Measurements from ENCODE around the gene BAG1.
A peak's percentile ranks its signal among the peaks of the same experiment; 100 is the strongest.

The BAG1 gene

DNA sequence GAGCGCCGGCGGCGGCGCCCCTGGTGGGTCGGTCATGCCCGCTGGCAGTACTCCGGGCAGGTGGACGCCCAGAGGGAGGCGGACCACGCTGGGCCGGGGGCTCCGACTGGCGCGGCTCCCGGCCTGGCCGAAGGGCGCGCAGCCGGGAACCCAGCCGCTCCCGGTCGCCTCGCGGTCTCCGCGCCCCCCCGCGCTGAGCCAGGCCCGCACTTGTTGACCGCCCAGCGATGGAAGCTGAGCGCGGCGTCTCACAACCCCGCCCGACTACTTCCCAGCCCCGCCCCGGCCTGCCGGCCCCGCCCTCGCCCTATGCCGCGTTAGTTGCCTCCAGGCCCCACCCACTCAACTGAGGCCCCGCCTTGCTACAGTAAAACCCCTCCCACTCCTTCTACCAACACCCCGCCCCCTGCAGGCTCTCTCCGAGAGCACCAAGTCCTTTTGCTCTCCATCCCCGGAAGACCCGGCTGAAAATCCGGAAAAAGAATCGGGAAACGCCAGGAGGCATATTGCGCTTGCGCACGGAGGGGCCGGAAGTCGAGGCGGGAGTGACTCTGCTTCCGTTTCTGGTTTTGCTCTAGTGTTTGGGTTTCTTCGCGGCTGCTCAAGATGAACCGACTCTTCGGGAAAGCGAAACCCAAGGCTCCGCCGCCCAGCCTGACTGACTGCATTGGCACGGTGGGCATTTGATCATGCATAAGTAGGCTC is at the start of gene BAG1, which contains the start of gene CHMP5:
Gene BAG1, minus strand, starts transcription at position 236 of the 705 bp plus-strand sequence.
Gene CHMP5, plus strand, starts transcription at position 577 of the 705 bp plus-strand sequence. Its CDS starts 30 bp downstream, at position 607.
- Histone ChIP-seq H3K36me3 (ENCODE audit: control insufficient read depth, insufficient read depth, low read length) (peaks cover 10% of the 10 kb centered on the region), H3K9me3 (ENCODE audit: control insufficient read depth, insufficient read depth, low read length) (no peaks in the 10 kb centered on the region), H3K9ac (ENCODE audit: low read depth, low read length) (peak within 1 kb of the TSS; percentile 91), H3K4me1 (ENCODE audit: control insufficient read depth, insufficient read depth, low read length) (peaks cover 5% of the 10 kb centered on the region), H3K27me3 (ENCODE audit: control insufficient read depth, insufficient read depth, low read length) (no peaks in the 10 kb centered on the region), H3K4me3 (ENCODE audit: low read depth, low read length) (peak within 1 kb of the TSS; percentile 99)

DNA sequence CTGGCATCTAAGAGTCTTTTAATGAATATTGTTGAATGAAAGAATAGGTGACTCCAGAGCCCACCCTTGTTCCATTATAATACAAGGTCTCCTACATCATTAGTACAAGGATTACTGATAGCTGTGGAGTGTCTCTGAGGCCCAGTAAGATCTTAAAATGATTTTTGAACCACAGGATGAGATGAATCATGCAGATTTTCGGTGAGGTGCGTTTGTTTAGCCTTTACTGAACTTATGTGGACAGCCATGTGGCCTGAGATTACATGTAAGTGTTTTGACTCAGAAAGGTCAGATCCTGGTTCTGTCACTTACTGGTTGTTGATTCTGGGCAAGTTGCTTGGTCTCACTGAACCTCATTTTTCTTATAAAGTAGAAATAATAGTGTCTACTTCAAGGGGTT is 47.4 kb upstream of the BAG1 start:
- no peak overlapping the region for H3K9ac ChIP-seq (ENCODE audit: low read depth, low read length)
- no peaks in the 10 kb centered on the region for H3K4me1 ChIP-seq (ENCODE audit: control insufficient read depth, insufficient read depth, low read length)
- no peak overlapping the region for H3K4me3 ChIP-seq (ENCODE audit: low read depth, low read length)
- peaks cover 18% of the 10 kb centered on the region for H3K36me3 ChIP-seq (ENCODE audit: control insufficient read depth, insufficient read depth, low read length)
- no peaks in the 10 kb centered on the region for H3K9me3 ChIP-seq (ENCODE audit: control insufficient read depth, insufficient read depth, low read length)
- H3K27me3 ChIP-seq (ENCODE audit: control insufficient read depth, insufficient read depth, low read length), result no peaks in the 10 kb centered on the region

DNA sequence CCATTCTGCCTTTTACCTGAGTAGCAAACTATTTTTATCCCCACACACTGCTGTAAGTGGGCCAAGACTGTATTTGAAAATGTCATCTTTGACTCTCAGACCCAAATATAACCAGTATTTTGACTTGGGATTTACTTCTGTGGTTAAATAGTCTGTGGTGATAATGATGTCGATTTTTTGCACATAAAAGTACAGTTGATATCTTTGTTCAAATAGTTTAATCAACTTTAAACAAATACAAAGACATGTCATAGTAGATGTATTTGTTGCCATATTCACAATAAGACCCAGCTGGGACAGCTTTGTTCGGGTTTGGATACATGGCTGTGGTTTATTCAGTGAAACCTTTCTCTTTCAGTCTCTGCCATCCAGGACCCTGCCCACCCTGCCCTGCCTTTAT is 46.2 kb upstream of the BAG1 start:
- H3K4me3 ChIP-seq (ENCODE audit: low read depth, low read length), result no peak overlapping the region
- H3K9ac ChIP-seq (ENCODE audit: low read depth, low read length), result no peak overlapping the region
- no peaks in the 10 kb centered on the region for H3K4me1 ChIP-seq (ENCODE audit: control insufficient read depth, insufficient read depth, low read length)
- H3K27me3 ChIP-seq (ENCODE audit: control insufficient read depth, insufficient read depth, low read length), result no peaks in the 10 kb centered on the region
- H3K9me3 ChIP-seq (ENCODE audit: control insufficient read depth, insufficient read depth, low read length), result no peaks in the 10 kb centered on the region
- peaks cover 23% of the 10 kb centered on the region for H3K36me3 ChIP-seq (ENCODE audit: control insufficient read depth, insufficient read depth, low read length)

DNA sequence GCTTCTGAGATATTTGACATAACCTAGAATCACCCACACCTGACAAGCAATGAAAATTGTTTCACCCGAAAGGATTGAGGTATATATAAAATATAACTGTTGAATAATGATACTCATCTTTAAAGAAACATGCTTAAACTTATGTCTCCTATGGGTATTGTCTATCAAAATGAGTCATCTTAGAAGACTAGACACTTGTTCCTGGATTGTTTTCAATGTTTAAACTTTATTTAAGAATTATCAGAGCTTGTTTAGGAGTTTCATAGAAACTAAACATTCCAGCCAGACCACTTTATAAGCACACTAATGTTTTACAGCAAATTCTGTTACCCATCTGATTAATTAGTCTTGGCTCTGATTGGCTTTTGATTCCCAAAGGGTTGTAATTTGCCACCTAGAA is 45.4 kb upstream of the BAG1 start:
- Histone ChIP-seq H3K27me3 (ENCODE audit: control insufficient read depth, insufficient read depth, low read length) (no peaks in the 10 kb centered on the region), H3K4me3 (ENCODE audit: low read depth, low read length) (no peak overlapping the region), H3K9ac (ENCODE audit: low read depth, low read length) (no peak overlapping the region), H3K9me3 (ENCODE audit: control insufficient read depth, insufficient read depth, low read length) (no peaks in the 10 kb centered on the region), H3K36me3 (ENCODE audit: control insufficient read depth, insufficient read depth, low read length) (peaks cover 30% of the 10 kb centered on the region), H3K4me1 (ENCODE audit: control insufficient read depth, insufficient read depth, low read length) (no peaks in the 10 kb centered on the region)

DNA sequence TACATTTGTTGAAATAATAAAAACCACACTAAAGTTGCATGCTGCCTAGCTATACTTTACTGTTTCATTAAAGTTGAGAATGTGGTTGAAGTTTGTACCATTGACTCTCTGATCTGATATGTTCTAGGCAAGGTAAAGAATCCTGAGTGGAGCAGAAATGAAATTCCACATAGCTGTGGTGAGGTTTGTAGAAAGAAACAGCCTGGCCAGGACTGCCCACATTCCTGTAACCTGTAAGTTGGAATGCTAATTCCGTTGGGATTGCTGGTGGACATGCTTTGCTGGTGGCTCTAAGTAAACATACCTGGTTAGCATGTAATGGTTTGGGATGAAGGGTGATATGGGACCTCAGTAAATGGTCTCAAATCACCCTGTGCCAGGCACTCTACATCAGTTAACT is 42.6 kb upstream of the BAG1 start:
- H3K36me3 ChIP-seq (ENCODE audit: control insufficient read depth, insufficient read depth, low read length), result peaks cover 27% of the 10 kb centered on the region
- H3K9me3 ChIP-seq (ENCODE audit: control insufficient read depth, insufficient read depth, low read length), result no peaks in the 10 kb centered on the region
- no peak overlapping the region for H3K9ac ChIP-seq (ENCODE audit: low read depth, low read length)
- H3K27me3 ChIP-seq (ENCODE audit: control insufficient read depth, insufficient read depth, low read length), result no peaks in the 10 kb centered on the region
- no peaks in the 10 kb centered on the region for H3K4me1 ChIP-seq (ENCODE audit: control insufficient read depth, insufficient read depth, low read length)
- no peak overlapping the region for H3K4me3 ChIP-seq (ENCODE audit: low read depth, low read length)

DNA sequence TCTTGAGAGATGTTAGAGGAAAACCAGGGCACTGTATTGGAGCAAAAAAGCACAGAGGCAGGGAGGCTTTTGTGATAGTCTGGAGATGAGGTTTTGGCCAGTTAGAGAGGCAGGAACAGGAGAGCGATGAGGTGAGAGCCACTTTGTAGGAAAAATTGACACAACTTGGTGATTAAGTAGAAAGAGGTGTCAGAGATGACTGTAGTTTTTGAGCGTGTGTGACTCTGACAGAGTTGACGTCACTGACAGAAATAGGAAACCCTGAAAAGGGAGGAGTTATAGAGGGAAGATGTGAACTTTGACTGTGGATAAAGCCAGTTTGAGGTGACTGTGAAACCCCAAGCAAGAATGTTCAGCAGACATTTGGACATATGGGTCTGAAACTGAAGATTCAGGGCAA is 41.5 kb upstream of the BAG1 start:
- H3K27me3 ChIP-seq (ENCODE audit: control insufficient read depth, insufficient read depth, low read length), result no peaks in the 10 kb centered on the region
- H3K9me3 ChIP-seq (ENCODE audit: control insufficient read depth, insufficient read depth, low read length), result no peaks in the 10 kb centered on the region
- no peak overlapping the region for H3K9ac ChIP-seq (ENCODE audit: low read depth, low read length)
- no peaks in the 10 kb centered on the region for H3K4me1 ChIP-seq (ENCODE audit: control insufficient read depth, insufficient read depth, low read length)
- no peak overlapping the region for H3K4me3 ChIP-seq (ENCODE audit: low read depth, low read length)
- peaks cover 27% of the 10 kb centered on the region for H3K36me3 ChIP-seq (ENCODE audit: control insufficient read depth, insufficient read depth, low read length)

DNA sequence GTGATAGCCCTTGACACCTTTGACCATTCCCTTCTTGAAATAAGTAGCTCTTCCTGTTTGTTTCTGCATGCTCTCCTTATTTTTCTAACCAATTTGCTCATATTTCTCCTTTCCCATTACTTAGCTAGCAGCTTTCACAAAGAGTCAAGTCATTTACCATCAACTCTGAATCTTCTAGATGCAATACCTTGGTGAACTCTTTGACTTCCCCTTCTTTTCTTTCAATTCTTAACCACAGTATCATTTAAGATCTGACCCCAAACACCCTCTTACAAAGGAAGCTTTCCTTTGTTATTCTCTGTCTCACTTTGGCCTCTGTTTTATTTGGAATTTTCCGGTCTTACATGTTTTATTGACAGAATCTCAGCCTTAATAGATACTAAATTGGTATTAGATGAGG is 39.9 kb upstream of the BAG1 start:
- no peaks in the 10 kb centered on the region for H3K4me1 ChIP-seq (ENCODE audit: control insufficient read depth, insufficient read depth, low read length)
- H3K9ac ChIP-seq (ENCODE audit: low read depth, low read length), result no peak overlapping the region
- H3K36me3 ChIP-seq (ENCODE audit: control insufficient read depth, insufficient read depth, low read length), result peaks cover 27% of the 10 kb centered on the region
- H3K9me3 ChIP-seq (ENCODE audit: control insufficient read depth, insufficient read depth, low read length), result no peaks in the 10 kb centered on the region
- no peak overlapping the region for H3K4me3 ChIP-seq (ENCODE audit: low read depth, low read length)
- H3K27me3 ChIP-seq (ENCODE audit: control insufficient read depth, insufficient read depth, low read length), result no peaks in the 10 kb centered on the region

DNA sequence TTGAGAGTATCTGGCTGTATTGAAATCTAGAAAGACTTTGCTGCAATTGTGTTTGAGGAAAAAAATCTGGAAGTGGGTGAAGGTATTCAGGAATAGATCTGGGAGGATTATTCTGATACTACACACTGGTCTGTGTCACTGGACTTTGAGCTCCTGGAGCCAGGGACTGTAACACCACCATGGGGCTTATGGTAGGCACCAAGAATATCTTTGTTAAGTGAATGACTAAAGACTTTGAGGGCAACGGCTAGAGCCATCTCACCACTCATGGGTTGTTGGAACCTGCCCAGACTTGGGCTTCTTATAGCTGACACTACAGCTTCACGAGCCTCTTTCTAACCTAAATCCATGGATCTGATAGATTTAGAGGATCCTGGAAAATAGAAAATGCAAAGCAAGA is 36.0 kb upstream of the BAG1 start:
- peaks cover 25% of the 10 kb centered on the region for H3K36me3 ChIP-seq (ENCODE audit: control insufficient read depth, insufficient read depth, low read length)
- H3K27me3 ChIP-seq (ENCODE audit: control insufficient read depth, insufficient read depth, low read length), result no peaks in the 10 kb centered on the region
- H3K4me1 ChIP-seq (ENCODE audit: control insufficient read depth, insufficient read depth, low read length), result no peaks in the 10 kb centered on the region
- no peak overlapping the region for H3K4me3 ChIP-seq (ENCODE audit: low read depth, low read length)
- H3K9ac ChIP-seq (ENCODE audit: low read depth, low read length), result no peak overlapping the region
- no peaks in the 10 kb centered on the region for H3K9me3 ChIP-seq (ENCODE audit: control insufficient read depth, insufficient read depth, low read length)

DNA sequence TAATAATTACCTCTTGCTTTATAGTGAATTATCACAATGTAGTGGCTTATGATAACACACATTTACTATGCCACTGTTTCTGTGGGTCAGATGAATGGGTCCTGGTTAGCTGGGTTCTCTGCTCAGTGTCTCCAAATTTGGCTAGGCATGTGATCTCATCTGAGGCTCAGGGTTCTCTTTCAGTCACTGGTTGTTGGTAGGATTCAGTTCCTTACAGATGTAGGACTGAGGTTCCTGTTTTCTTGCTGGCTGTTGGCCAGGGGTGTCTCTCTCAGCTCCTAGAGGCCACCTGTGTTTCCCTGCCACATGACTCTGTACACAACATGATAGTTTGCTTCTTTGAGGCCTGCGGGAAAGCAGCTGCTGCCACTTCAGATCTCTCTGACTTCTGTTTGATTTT is 32.9 kb upstream of the BAG1 start:
- Histone ChIP-seq H3K36me3 (ENCODE audit: control insufficient read depth, insufficient read depth, low read length) (peaks cover 18% of the 10 kb centered on the region), H3K27me3 (ENCODE audit: control insufficient read depth, insufficient read depth, low read length) (no peaks in the 10 kb centered on the region), H3K9me3 (ENCODE audit: control insufficient read depth, insufficient read depth, low read length) (no peaks in the 10 kb centered on the region), H3K9ac (ENCODE audit: low read depth, low read length) (no peak overlapping the region), H3K4me1 (ENCODE audit: control insufficient read depth, insufficient read depth, low read length) (no peaks in the 10 kb centered on the region), H3K4me3 (ENCODE audit: low read depth, low read length) (no peak overlapping the region)

DNA sequence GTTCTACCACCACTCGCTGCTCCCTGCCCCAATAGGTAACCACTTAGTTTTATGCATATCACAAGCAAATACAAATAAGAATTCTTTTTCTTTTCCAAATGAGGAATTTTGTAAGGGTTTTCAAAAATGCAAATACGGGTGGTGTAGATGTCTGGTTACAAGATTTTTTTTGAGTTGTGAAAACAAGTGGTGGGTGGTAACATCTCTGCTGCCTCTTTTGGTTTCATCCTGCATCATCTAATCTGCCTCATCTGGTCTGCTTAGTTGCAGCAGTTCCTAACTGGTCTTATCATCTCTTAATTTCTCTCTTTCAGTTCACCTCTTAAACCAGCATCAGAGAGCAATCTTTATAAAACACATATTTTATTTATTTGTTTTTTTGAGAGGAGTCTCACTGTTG is 31.1 kb upstream of the BAG1 start:
- Histone ChIP-seq H3K9ac (ENCODE audit: low read depth, low read length) (no peak overlapping the region), H3K36me3 (ENCODE audit: control insufficient read depth, insufficient read depth, low read length) (peaks cover 18% of the 10 kb centered on the region), H3K4me3 (ENCODE audit: low read depth, low read length) (no peak overlapping the region), H3K27me3 (ENCODE audit: control insufficient read depth, insufficient read depth, low read length) (no peaks in the 10 kb centered on the region), H3K4me1 (ENCODE audit: control insufficient read depth, insufficient read depth, low read length) (no peaks in the 10 kb centered on the region), H3K9me3 (ENCODE audit: control insufficient read depth, insufficient read depth, low read length) (no peaks in the 10 kb centered on the region)

DNA sequence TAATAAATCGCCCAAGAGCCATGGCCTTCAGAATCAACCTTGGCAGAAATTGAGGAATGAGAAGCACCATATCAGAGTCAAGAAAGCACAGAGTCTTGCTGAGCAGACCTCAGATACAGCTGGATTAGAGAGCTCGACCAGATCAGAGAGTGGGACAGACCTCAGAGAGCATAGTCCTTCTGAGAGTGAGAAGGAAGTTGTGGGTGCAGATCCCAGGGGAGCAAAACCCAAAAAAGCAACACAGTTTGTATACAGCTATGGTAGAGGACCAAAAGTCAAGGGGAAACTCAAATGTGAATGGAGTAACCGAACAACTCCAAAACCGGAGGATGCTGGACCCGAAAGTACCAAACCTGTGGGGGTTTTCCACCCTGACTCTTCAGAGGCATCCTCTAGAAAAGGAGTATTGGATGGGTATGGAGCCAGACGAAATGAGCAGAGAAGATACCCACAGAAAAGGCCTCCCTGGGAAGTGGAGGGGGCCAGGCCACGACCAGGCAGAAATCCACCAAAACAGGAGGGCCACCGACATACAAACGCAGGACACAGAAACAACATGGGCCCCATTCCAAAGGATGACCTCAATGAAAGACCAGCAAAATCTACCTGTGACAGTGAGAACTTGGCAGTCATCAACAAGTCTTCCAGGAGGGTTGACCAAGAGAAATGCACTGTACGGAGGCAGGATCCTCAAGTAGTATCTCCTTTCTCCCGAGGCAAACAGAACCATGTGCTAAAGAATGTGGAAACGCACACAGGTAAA is 30.3 kb upstream of the BAG1 start:
- Histone ChIP-seq H3K36me3 (ENCODE audit: control insufficient read depth, insufficient read depth, low read length) (peaks cover 18% of the 10 kb centered on the region), H3K27me3 (ENCODE audit: control insufficient read depth, insufficient read depth, low read length) (no peaks in the 10 kb centered on the region), H3K9me3 (ENCODE audit: control insufficient read depth, insufficient read depth, low read length) (no peaks in the 10 kb centered on the region), H3K4me3 (ENCODE audit: low read depth, low read length) (no peak overlapping the region), H3K4me1 (ENCODE audit: control insufficient read depth, insufficient read depth, low read length) (no peaks in the 10 kb centered on the region), H3K9ac (ENCODE audit: low read depth, low read length) (no peak overlapping the region)

DNA sequence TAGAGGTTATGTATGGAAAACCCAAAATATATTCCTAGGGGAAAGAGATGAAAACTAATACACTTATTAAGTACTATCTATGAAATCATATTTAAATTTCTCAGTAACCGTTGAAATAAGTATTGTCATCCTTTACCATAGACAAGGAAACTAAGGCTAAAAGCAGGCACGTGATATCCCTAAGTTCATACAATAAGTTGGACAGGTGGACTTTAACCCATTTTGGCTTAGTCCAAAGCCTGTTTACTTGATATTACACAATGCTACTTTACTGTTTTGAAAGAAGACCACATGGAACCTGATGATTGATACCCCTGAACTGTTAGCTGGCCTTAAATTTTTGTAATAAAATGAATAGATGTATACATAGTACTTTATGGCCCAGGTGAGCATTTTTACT is 29.3 kb upstream of the BAG1 start:
- H3K9me3 ChIP-seq (ENCODE audit: control insufficient read depth, insufficient read depth, low read length), result no peaks in the 10 kb centered on the region
- no peak overlapping the region for H3K4me3 ChIP-seq (ENCODE audit: low read depth, low read length)
- H3K27me3 ChIP-seq (ENCODE audit: control insufficient read depth, insufficient read depth, low read length), result no peaks in the 10 kb centered on the region
- peaks cover 18% of the 10 kb centered on the region for H3K36me3 ChIP-seq (ENCODE audit: control insufficient read depth, insufficient read depth, low read length)
- no peaks in the 10 kb centered on the region for H3K4me1 ChIP-seq (ENCODE audit: control insufficient read depth, insufficient read depth, low read length)
- H3K9ac ChIP-seq (ENCODE audit: low read depth, low read length), result no peak overlapping the region
